HG02798 (cell line): ENCODE results near the gene LY6G5B.

Experiments used
- ATAC-seq: cut with Tn5 transposase; IDR thresholded peaks from one replicate; pipeline ENCODE4 v1.9.1; 2021; ENCODE audit warnings: mild to moderate bottlenecking; ENCODE audit not compliant: unreplicated experiment, poor library complexity

The LY6G5B gene

GRCh38 chr6:31639449-31639861, 30.3 kb upstream of the LY6G5B start:
- no peak for ATAC-seq

DNA sequence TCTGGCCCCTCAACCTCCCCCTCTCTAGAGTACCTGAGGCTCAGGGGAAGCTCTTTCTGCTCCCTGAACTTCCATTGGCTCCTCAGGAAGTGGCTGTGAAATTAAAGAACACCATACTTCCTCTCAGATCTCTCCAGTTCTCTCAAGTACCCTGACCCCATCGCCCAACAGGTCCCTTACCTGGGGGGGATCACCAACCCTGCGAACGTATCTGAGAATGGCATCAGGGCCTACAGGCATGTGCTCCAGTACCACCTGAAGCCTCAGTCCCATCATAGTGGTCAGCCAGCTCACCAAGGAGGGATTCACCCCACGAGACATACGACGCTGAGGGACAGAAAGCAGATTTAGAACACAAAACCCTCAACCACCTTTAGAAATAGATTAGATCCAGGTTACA, 29.2 kb upstream of the LY6G5B start:
- no peak for ATAC-seq

- ATAC-seq: no peak
These were observed 28.4 kb upstream of the LY6G5B start for GRCh38 chr6:31641370-31641769.

- no peak for ATAC-seq
These were observed 26.8 kb upstream of the LY6G5B start for GRCh38 chr6:31642798-31643570.

DNA sequence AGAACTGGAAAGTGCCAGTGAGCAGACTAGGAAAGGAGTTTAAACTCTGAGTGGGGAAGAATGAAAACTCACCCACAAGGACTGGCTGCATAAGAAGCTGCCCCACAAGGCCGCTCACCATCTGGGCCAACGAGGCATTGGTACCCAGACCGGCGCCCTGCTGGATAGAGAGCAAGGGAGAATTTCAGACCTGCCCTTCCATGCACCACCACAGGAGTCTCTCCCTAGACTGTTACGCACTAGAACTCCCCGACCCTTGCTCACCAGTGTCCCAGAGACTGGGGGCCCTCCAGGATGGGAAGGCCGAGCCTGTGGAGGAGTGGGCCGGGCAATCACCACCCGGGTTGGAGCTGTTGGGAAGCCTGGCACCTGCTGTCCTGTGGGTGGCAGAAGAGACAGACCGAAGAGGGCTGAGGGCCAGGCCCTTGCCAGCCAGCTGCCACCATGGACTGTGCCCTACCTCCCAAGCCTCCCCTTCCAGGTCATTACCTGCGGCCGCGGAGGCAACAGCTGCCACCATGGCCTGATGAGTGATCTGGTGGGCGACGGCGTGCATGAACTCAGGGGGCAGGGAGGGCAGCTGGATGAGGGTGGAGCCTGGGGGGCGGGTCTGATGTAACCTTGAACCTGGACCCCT, 25.8 kb upstream of the LY6G5B start:
- no peak for ATAC-seq

DNA sequence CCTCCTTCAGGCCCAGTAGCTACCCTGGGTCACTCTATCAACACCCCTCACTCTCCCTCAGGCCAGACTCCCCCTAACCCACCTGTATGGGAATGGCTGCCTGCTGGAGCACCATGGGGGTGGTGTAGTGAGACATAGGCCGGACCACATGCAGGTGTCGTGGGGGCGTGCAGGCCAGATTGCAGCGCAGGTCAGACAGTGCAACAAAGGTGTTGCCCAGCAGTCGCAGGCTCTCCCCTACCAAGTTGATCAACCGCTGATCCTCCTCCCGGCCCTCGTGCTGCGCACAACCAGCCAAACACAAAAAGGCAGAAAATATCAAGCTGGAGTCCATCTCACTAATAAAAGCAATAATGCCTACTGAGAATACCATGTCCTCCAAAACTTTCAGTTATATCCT, 24.5 kb upstream of the LY6G5B start:
- ATAC-seq: no peak

- ATAC-seq: peak; percentile 22
These were observed 18.1 kb upstream of the LY6G5B start for GRCh38 chr6:31651602-31652191.

DNA sequence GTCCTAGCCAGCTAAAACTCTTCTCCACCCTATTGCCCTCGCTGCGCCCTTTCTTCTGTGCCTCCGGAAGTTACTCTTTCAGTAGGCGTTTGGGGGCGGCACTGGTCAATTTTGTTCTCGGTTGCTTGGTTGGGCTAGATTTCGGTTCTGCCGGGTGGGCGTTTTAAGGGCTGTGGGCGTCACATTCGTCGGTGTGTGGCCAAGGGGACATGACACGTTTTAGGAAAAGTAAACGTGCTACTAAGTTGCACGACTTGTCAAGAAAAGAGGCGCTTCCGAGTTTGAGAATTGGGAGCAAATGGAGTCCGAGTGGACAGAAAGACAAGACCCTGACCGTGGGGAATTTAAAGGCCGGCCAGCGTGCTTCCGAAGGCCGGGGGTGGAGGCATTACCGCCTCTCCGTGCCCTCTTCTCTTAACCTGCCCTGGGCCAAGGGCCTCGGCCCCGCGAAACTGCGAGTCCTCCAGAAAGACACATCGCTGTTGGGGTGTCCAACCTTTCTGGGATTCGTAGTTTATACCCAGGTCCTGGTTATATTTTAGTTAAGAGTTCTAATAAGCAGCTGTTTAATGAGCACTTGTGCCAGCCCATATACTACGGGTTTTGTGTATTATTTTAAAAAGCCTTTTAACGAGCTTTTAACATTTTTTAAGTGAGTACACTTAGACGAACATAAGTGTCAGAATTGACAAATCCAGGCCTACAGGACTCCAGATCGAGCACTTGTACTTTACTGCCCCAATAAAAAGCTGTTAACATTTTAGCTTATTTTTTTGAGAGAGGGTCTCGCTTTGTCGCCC, 16.7 kb upstream of the LY6G5B start:
- ATAC-seq: peak; percentile 62

DNA sequence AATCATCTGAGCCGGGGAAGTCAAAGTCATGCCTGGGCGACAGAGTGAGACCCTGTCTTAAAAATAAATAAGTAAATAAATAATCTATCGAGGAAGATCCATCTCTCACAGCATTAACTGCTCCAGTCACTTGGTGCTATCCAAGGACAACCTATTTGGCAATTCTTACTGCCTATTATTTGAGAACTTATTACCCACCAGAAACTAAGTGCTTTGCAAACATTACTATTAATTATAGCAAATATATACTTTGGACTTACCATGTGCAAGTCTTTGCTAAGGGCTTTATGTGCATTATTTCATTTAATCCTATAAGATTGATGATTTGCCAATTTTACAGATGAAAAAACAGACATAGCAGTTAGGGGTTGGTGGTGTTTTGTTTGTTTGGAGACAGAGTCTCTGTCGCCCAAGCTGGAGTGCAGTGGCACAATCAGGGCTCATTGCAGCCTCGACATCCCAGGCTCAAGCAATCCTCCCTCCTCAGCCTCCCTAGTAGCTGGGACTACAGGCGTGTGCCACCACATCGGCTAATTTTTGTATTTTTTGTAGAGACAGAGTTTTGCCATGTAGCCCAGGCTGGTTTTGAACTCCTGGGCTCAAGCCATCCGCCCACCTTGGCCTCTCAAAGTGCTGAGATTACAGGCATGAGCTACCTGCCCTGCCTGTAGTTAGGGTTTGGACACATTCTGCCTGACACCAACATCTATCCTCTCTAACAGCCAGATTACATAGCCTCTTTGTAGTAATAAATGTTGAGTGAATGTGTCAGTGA, 15.0 kb upstream of the LY6G5B start:
- no peak for ATAC-seq

DNA sequence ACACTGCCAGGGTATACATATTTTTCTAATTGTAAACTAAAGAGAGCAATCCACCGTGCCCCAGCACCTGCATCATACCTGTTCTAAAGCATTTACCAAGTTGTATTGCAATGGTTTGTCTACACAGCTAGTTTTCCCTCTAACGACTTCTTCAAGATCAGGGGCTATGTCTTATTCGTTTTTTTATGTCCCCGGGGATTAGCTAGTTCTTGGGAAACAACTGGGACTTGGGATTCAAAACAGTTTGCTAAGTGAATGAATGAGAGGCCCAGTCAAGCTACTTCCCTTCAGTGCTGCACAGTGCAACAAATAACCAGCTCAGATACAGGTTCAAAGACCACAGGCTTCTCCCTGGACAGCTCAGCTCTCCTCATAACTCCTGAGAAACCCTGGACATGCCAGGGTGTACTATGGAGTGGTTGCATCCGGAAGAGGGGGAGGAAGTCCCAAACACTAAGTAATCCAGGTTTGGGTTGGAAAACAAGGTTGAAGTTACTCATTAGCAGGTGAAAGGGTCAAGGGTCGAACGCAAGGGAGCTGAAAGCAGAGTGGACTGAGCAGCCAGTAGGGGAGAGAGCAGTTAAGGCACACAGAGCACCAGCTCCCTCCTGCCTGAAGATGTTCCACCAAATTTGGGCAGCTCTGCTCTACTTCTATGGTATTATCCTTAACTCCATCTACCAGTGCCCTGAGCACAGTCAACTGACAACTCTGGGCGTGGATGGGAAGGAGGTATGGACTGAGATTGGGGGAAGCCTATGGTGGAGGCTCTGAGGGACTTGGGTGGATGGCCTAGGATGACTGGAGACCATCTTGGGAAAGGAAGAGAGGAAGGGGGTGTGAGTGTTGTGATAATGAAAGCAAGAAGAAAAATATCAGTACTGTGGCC, 14.2 kb upstream of the LY6G5B start, which contains the start of gene APOM:
Gene APOM, plus strand, starts transcription at position 546 of the 889 bp plus-strand sequence. Its CDS starts 73 bp downstream, at position 619.
- no peak for ATAC-seq

GRCh38 chr6:31657406-31658157, 12.2 kb upstream of the LY6G5B start:
- no peak for ATAC-seq

GRCh38 chr6:31658158-31658688, 11.6 kb upstream of the LY6G5B start:
- ATAC-seq: no peak

DNA sequence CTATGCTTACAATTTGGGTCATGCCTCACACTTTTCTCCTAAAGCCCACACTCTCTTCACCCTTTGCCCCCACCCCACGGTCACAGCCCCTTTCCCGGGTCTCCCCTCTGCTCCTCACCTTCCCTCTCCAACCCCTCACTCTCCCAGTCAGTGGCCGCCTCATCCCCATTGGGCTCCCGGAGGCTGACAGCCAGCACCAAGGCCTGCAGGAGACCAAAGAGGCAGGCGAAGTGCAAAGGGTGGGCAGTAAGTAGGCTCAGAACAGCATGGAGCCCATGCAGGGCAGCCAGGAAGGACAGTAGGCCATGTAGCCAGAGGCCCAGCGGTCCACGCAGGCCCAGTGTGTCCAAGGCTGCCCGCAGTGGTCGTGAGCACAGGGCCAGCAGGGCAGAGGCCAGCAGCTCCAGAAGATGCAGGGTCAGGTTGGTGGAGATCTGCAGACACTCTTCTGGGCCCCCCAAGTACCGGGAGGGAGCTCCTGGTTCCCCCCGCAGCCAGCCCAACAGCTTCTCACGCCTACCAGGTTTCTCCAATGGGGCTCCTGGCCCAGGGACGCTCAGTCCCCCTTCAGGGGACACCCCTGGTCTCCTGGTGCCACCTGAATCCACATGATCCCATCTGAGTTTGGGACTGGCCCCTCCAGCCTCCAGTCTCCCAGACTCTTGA, 10.7 kb upstream of the LY6G5B start:
- ATAC-seq: no peak

DNA sequence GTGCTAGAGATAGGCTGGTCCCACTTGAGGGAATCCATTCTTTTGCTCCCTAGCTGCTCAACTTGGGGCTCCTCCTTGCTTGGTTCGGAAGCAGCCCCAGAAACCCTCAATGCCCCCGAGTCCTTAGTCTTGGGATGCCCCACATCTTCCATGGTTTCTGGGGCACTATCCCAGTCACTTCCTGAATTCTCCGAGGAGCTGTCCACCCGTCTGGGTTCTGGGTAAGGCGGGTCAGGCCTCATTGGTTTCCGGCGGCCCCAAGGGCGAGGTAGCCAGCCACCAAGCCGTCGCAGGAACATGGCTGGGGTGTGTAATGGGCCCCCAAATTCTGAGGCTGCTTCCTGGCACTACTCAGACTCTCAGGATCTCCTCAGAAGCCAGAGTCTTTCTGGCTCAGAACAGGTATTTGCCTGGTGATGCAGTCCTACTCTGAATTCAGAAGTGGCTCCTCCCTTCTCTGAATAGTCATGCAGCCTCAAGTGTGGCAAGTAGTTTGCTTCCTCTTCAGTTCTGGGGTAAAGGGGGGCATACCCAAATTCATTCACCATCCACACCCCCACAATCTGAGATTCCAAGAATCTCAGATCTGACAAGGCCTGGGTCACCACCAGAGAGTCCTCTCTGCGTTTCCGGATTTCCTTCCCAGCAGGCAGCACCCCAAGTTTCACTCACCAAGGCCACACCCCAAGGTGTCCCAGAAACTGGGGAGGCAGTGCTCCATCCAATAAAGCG, 10.0 kb upstream of the LY6G5B start:
- no peak for ATAC-seq

DNA sequence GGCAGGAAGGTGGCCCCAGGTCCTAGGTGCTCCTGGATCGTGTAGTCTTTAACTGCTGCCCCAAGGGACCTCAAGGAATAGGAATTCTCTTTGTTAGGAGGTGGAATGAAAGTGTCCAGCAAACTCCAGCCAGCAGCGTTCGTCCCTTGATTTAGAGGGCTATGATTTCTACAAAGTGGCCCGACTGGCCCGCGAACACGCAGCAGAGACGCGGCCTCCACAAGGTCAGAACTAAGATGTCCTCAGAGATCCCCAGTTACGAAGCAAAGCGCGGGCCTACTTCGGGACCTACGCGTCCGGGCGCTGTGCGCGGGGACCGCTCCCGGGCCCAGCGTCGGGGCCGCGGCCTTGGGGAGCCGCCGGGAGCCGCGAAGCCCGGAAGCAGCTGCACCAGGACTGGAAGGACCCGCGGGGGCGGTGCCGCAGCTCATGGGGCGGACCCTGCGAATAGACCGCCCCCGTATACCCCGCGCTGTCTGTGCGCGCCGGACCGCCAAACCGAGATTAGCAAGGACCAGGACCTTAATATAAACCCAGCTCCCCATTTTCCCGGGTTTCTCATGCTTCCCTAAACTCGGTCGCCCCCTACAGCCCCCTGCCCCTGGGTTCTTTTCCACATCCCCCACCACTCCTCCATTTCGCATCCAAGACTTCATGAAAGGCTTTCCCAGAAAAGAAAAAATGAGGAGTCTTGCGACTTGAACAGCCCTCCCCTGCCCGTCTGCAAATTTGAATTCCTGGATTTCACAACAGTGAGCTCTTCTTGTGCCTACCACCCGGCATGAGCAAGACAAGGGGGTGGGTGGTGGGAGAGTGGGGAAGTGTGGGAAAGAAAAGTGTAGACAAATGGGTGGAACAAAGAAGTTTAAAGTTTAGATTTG, 9.2 kb upstream of the LY6G5B start, which contains the start of gene C6orf47:
Gene C6orf47, minus strand, starts transcription at position 398 of the 881 bp plus-strand sequence. CDS start 831 bp downstream, outside the sequence.
- peak; percentile 54 for ATAC-seq
